Erythroblast (primary cell): ENCODE measurements around the gene TOGARAM1.

ENCODE experiments used
- GATA1 ChIP-seq: IDR thresholded peaks from 2 replicates; pipeline ENCODE4 v1.6.1; 2011; ENCODE audit warnings: low read depth, mild to moderate bottlenecking, control low read depth, low read length, moderate library complexity
- POLR2A ChIP-seq: IDR thresholded peaks from 2 replicates; pipeline ENCODE4 v1.6.1; 2011; ENCODE audit warnings: mild to moderate bottlenecking, low read length

DNA sequence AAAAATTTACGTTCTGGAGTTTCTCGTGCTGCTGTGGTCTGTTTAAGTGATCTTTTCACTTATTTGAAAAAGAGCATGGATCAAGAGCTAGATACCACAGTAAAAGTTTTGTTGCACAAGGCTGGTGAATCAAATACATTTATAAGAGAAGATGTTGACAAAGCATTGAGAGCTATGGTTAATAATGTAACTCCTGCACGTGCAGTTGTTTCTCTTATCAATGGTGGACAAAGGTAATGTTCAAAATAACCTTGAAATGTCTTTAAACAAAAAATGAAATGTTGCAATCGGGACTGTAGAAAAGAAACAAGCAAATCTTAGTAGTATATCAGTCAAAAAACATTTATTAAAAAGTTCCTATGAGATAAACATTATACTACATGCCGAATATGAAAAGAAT, 82.6 kb downstream of the TOGARAM1 start:
- no peak for TF ChIP-seq POLR2A
- no peak for TF ChIP-seq GATA1
